ENCODE results near the gene LRP5.
"Not testable (repeated sequence)": the region's sequence is repeated elsewhere in the genome, so short reads cannot be mapped to it uniquely, and the experiment has no call there.

LRP5 gene

GRCh38 chr11:68467201-68467834 is 154.9 kb downstream of the LRP5 start:
- no peak for DNase-seq

GRCh38 chr11:68468217-68468828 is 155.9 kb downstream of the LRP5 start:
- DNase-seq: no peak

- DNase-seq: no peak
Observed at GRCh38 chr11:68469122-68469521, 156.7 kb downstream of the LRP5 start.

GRCh38 chr11:68469642-68470041 is 157.3 kb downstream of the LRP5 start:
- no peak for DNase-seq

GRCh38 chr11:68470304-68470811 is 158.0 kb downstream of the LRP5 start:
- DNase-seq: peak in 7 of 51 donors; percentile 12 to 58 (median 16)

GRCh38 chr11:68471360-68472340 is 159.3 kb downstream of the LRP5 start:
- peak in 1 of 51 donors; percentile 38 for DNase-seq

- DNase-seq: no peak
Observed at GRCh38 chr11:68472778-68473177, 160.4 kb downstream of the LRP5 start.

GRCh38 chr11:68473693-68474092 is 161.3 kb downstream of the LRP5 start:
- DNase-seq: no peak

- not testable (repeated sequence) for DNase-seq
Observed at GRCh38 chr11:68475626-68476025, 163.2 kb downstream of the LRP5 start.

- DNase-seq: no peak
Observed at GRCh38 chr11:68479390-68479789, 167.0 kb downstream of the LRP5 start.

GRCh38 chr11:68480193-68480592 is 167.8 kb downstream of the LRP5 start:
- no peak for DNase-seq

- DNase-seq: no peak
Observed at GRCh38 chr11:68480852-68481510, 168.6 kb downstream of the LRP5 start.

GRCh38 chr11:68481579-68482240 is 169.3 kb downstream of the LRP5 start:
- DNase-seq: no peak

- no peak for DNase-seq
Observed at GRCh38 chr11:68488623-68489022, 176.2 kb downstream of the LRP5 start.

GRCh38 chr11:68495220-68495729 is 182.9 kb downstream of the LRP5 start:
- DNase-seq: no peak

GRCh38 chr11:68495872-68496271 is 183.5 kb downstream of the LRP5 start:
- DNase-seq: no peak

GRCh38 chr11:68497761-68498160 is 185.4 kb downstream of the LRP5 start:
- no peak for DNase-seq

GRCh38 chr11:68498321-68498720 is 185.9 kb downstream of the LRP5 start:
- no peak for DNase-seq

Data from hypothalamus (tissue), 51 donors.